Stimulated activated CD8-positive, alpha-beta memory T cell treated with anti-CD3 and anti-CD28 coated beads, Interleukin-7, amount 100 ng/mL, for 4 hours (primary cell): Measurements from ENCODE around the gene GPT2.

Experiments used
- DNase-seq, 2 donors: peaks; one replicate each; pipeline ENCODE4 v3.0.0-alpha.2; 2020; ENCODE audit warnings: low read depth in 2 of 2

Gene GPT2, protein sequence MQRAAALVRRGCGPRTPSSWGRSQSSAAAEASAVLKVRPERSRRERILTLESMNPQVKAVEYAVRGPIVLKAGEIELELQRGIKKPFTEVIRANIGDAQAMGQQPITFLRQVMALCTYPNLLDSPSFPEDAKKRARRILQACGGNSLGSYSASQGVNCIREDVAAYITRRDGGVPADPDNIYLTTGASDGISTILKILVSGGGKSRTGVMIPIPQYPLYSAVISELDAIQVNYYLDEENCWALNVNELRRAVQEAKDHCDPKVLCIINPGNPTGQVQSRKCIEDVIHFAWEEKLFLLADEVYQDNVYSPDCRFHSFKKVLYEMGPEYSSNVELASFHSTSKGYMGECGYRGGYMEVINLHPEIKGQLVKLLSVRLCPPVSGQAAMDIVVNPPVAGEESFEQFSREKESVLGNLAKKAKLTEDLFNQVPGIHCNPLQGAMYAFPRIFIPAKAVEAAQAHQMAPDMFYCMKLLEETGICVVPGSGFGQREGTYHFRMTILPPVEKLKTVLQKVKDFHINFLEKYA

DNA sequence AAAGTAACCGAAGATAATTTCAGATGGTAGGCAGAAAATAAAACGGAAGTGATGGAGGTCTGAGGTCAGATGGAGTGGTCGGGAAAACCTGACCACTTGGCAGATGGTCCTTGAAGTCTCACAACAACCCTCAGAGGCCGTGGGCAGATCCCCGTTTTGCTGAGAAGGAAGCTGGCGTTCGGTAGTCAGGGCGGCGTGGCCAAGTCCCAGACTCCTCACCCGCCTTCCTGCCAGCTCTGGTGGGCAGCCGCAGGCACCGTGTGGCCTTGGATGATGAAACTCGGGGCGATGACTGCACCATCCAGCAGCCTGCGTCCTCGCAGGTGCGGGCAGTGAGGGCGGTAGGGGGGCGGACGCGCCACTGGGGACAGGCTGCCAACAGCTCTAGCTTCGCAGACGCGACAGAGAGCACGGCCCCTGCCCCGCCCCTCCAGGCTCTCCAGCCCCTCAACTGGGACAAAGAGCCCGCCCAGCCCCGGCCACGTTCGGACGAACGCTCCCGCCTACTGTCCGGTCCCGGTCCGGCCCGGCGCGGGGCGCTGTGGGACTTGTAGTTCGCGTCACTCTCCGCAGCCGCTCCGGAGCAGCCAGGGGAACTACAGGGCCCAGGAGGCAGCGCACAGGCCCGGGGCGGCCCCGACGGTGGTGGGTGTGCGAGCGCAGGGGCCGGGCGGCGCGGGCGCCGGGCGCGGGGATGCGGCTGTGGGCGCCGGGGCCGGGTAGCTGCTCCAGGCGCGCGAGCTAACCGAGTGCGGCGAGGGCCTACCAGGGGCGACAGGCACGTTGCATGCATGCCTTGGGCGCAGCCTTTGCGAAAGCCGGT is at the start of gene GPT2:
TSS of gene GPT2 (plus strand) at position 673 of the 823 bp plus-strand sequence. CDS start 354 bp downstream, outside the sequence.
- peak; percentile 46 to 73 for DNase-seq

DNA sequence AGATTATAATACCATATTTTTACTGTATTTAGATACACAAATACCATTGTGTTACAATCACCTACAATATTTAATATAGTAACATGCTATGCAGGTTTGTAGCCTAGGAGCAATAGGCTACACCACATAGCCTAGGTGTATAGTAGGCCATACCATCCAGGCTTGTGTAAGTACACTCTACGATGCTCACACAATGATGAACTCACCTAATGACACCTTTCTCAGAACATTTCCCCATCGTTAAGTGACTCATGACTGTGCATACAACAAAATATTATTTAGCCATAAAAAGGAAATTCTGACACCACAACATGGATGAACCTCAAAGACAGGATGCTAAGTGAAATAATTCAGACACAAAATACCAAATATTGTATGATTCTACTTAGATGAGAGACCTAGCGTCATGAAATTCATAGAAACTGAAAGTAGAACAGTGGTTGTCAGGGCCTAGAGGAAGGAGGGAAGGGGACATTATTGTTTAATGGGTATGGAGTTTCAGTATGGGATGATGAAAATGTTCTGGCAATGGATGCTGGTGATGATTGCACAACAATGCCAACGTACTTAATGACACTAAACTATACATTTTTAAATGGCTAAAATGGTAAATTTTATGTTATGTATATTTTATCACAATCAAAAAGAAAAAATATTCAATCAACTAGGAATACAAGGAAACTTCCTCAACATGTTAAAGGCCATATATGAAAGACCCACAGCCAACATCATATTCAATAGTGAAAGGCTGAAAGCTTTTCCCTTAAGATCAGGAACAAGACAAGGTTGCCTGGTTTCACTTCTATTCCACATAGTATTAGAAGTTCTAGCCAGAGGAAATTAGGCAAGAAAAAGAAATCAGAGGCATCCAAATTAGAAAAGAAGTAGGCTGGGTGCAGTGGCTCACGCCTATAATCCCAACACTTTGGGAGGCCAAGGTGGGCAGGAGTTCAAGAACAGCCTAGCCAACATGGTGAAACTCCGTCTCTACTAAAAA is 47.3 kb upstream of the GPT2 start:
- DNase-seq = no peak

DNA sequence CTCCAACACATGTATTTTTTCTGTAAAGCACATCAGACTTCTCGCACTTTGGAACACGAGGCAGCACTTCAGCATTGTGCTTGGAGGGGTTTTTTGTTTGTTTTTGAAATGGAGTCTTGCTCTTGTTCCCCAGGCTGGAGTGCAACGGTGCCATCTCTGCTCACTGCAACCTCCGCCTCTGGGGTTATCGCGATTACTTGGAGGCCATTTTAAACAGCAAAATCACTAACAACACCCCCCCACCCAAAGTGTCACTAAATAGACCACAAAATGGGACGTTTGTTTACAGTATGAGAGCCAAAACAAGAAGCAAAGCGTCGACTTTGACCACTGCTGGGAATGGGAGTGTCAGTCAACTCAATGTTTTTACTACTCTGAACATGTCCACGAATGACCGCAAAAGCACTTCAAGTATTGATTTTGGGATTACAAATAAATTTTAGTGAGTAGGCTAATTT is 44.1 kb upstream of the GPT2 start:
- no peak for DNase-seq

DNA sequence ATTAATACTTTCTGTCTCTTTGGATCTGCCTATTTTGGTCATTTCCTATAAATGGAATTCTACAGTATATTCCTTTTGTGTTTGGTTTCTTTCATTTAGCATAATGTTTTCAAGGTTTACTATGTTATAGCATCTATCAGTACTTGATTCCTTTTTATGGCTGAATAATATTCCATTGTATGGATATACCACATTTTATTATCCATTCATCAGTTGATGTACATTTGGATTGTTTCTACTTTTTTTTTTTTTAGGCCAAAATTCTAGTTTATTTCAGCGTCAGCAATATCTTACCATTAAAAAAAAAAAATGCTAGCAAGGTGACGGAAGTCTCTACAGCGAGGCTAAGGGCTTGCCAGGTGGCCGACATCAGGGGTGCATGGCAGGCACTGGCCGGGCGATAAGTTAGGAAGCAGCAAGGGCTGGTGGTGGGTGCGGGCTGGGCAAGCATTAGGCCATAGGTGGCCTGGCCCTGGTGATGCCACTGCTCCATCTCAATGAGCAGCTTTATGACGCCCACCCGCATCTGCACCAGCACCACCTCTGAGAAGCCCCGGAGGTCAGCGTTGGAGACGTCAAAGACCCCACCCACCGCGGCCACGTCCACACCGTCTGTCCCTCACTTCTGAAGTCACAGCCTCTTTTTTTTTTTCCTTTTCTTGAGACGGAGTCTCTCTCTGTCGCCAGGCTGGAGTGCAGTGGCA is 41.8 kb upstream of the GPT2 start:
- DNase-seq = no peak

DNA sequence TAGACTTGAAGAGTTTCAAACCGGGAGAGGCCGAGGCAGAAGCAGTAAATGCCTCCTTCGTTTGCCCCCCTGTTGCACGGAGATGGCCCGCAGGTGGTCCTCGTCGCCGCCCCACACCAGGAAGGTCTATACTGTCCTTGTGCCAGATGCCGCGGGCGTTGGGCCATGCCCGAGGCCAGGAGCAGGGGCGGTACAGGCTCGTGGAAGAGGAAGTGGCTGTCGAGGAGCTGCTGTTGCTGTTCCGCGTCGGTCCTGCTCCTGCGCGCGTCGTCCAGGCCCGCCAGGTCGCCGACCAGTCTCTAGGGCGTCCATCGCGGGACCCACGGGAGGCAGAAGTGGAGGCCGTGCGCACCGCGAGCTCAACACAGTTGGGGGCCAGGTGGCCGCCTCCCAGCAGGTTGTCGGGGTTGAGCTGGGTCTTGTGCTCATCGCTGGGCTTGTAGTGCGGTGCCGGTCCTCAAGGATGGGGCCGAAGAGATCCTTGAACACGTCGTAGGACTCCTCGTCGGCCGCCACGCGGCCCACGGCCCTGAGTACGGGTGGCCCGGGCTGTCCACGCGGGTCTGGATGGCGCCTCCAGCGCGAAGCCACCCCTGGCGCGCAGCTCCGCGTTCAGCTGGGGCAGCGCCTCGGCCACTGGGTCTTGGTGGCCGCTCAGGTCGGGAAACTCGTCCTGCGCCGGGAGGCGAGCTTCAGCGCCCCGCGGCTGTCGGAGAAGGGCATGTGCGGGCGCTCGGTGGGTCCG is 40.1 kb upstream of the GPT2 start:
- no peak for DNase-seq

DNA sequence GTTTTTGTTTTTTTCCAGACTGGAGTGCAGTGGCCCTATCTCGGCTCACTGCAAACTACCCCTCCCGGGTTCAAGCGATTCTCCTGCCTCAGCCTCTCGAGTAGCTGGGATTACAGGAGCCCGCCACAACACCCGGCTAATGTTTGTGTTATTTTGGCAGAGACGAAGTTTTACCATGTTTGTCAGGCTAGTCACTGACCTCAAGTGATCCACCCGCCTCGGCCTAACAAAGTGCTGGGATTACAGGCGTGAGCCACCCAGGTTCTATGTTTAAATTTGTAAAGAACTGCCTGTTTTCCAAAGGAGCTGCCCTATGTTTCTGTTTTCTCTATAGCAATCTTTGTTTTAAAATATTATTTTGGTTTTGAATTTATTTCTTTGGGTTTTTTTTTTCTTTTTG is 39.4 kb upstream of the GPT2 start:
- no peak for DNase-seq

DNA sequence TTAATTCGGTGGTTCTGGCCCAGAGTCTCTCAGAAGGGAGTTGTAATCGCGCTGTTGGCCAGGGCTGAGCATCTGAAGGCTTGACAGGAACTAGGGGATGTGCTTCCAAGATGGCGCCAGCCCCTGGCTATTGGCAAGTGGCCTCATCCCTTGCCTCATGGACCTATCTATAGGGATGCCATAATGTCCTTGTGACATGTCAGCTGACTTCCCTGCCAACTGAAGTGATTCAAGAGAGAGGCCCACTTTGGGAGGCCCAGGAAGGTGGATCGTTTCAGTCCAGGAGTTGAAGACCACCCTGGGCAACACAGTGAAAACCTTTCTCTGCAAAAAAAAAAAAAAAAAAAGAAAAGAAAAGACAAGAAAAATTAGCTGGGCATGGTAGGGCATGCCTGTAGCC is 38.2 kb upstream of the GPT2 start:
- DNase-seq = no peak

DNA sequence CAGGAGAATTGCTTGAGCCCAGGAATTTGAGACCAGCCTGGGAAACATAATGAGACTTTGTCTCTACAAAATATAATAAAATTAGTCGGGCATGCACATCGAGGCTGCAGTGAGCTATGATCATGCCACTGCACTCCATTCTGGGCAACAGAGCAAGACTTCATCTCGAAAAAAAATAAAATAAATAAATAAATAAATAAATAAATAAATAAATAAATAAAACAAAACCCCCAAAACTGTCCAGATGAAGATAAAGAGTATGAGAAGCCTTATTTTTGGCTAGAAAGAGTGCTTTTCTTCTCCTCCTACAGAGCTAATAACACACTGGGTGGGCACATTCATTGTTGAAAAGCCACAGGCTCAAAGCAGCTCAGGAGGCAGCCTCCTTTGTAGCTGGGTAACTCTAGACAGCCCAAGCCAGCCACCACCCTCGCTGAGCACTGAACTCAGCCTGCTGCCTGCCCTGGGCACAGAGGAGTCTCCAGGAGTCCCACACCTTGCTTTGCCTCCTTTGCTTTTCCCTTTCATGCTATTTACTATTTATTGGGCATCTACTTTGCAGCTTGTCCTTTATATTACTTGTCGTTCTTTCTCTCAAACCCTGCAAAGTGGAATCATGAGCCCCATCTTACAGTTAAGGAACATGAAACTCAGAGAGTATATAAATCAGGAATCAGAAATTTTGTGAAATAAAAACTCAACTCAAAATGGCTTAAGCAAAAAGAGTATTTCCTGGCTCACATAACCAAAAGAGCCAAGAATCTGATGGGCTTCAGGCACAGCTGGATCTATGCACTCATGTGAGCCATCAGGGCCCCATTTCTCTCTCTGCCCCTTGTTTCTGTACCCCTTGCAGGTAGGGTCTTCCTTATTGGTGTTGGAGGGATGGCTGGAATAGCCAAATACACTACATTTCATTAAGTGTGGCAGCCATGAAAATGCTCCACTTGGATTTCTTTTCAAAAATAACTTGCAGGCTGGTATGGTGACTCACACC is 35.1 kb upstream of the GPT2 start:
- no peak for DNase-seq

DNA sequence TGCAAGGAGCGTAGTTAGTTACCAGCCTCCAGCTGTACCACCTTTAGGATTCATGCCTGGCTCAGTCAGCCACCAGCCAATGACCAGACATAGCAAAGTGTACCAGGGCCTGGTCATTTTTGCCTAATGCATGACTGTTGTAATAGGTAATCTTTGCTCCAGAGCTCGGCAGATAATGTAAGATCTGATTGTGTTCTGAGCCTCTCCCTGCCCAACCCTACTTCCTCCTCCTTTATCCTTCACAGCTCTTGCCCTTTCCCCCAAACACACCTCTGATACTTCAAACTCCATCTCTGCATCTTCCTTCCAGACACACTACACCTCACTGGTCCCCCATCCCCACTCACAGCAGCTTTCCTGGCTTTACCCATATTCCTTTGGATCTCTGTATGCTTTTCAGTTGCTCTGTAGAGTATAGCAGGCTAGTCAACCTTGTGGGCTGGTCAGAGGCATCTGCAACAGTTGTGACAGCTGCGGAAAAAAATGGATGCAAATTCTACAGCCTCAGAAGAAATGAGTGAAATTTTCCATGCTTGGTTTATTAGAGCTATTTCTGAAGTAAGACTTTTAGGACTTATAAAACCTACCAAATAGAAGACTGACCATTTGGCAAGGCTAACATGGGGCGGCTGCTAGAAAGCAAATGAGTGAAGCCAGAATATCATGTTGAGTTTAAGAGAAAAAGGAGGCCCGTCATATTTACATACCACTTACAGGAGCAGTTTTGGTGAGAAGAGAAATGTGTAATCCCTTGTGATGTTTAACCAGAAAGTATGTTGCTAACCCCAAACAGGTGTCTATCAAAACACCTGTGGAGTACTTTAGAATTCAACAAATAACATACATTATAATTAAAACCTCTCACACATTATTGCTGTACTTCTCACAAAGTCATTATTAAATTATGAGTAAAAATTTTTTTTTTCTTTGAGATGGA is 33.3 kb upstream of the GPT2 start:
- DNase-seq = no peak

DNA sequence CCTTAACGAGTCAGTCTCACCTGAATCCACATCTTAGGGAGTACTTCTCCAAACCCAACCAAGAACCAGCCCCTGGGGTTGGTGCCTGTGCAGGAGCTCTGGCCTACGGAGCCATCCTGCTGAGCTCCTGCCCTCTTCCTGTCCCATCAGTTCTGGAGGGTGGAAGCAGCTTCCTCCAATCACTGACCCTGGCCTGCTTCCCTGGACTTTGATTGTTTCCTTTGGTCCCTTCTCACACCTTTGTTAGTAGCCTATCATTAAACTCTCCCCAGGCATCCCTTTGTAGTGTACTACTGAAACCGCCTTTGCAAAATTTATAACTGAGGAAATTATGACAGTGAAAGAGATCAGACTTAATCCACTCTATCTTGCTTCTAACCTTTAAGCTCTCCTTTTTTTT is 32.0 kb upstream of the GPT2 start:
- DNase-seq = no peak

DNA sequence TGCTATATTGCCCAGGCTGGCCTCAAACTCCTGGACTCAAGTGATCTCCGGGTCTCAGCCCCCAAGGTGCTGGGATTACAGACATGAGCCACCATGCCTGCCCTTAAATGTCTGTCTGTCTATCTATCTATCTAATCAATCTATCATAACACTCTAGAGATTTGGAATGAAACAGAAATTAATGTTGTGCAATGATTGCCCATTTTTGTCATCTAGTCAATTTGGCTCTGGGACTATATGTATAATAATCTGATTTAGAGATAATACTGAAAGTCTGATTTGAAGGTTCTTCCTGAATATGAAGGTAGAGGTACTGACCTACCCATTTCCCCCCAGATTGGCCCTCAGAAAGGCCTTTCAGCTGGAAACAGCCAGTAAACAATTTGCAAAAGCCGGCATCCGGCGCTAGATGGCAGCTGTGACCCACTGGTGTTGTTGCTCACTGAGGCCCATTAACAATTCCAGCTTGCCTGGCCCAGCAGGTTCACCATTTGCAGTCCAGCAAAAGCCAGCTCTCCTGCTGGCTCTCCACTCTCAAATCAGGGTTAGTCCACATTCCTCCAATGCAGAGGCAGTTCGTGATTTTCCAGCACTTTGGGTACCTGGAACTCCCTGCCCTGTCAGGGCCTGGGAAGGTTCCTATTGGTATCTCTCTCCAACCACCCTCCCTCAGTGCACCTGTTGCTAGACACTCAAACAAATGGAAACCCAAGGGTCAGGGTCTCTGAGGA is 30.3 kb upstream of the GPT2 start:
- DNase-seq = peak; percentile 27 to 31

DNA sequence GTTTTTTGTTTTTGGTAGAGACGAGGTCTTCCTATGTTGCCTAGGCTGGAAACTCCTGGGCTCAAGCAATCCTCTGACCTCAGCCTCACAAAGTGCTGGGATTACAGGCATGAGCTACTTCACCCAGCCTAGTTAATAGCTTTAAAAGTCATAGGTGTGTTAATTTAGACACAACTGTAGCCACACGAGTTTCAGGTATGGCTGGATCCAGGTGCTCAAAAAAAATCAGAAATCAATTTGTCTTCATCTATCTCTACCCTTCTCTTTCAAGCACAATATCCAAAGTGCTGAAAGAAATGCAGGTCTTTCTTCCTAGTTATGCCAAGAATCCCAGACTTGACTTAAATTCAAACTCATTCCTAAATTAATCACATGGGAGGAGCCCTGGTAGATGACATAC is 29.3 kb upstream of the GPT2 start:
- no peak for DNase-seq

DNA sequence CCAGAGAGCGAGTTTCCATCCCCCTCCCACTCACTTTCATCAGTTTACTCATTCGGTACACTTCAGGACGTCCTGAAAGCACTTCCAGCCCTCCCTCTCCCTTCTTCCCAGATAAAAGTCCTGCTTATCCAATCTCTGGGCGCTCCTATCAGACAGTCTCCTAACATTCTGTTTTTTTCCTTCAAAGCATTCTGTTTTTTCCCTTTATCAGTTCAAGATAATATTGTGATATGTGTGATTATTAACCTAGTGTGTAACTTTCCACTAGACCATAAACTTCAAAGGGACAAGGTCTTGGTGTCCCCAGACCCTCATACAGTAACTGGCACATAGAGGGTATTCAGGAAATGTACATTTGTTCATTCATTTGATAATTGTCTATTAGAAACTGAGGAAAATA is 28.8 kb upstream of the GPT2 start:
- no peak for DNase-seq

DNA sequence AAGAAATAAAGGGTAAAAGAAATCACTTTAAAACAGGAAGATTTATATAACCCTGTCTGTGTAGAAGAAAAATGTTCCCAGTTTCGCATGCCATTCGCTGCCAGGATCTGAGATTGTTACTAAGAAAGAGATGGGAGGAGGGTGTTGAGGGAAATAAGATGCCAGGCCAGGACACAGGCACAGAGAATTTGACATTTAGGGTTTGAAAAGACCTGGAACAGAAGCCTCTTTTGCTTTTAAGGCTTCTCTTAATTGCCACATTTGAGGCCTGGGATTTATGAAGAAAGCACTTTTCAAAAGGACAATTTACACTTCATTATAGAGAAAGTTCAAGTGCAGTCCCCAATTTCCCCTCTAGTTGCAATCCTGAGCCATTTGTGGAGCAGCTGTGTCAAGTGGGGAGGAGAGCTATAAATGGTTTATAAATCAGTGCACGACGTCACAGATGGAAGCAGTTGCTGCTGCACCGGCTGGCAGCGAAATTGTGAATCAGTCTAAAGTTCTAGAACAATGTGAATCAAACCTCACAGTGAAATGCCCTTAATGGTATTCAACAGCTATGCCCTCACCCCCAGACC is 26.7 kb upstream of the GPT2 start:
- no peak for DNase-seq

DNA sequence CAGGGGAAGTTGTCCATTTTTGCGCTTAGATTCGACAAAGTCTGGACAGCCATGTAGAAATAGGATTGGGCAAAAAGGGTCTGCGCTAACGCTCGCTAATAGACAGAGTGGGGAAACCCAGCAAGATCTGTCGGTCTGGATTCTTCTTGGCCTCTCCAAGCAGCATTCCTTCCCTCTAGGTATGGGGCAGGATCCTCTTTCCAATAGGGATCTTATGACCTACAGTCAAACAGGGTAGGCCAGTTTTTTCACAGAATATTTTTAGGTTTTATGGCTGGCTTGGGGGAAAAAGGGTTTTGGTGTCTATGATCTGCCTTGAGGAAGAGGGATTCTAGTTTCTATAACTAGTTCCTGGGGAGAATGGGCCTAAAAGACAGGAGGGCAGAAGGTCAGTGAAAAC is 26.0 kb upstream of the GPT2 start:
- no peak for DNase-seq

DNA sequence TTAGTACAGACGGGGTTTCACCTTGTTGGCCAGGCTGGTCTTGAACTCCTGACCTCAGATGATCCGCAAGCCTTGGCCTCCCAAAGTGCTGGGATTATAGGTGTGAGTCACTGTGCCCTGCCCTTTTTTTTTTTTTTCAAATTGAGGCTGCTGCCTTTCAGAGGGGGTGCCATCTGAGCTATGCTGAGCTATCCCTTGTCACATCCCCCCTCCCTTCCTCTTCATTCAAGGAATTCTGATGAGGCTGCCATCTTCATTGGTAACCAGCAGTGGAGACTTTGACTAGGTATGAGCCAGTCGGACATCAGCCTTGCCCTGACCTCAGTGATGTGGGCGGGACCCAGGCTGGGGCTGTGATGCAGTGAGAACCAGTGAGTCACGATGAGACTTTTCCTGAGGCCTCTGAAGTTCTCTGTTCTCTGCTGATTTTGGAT is 24.4 kb upstream of the GPT2 start:
- DNase-seq = no peak
